GM20000 (cell line): ENCODE data around the gene NUP155.
"Not testable (repeated sequence)": the region's sequence is repeated elsewhere in the genome, so short reads cannot be mapped to it uniquely, and the experiment has no call there.

ENCODE experiments used
- DNase-seq: peaks from one replicate; pipeline ENCODE4 v3.0.0; 2012; ENCODE audit warnings: low spot score
- TF ChIP-seq, protein P1 (sequence below): IDR thresholded peaks from 2 replicates; pipeline ENCODE4 v1.5.1; 2012; ENCODE audit warnings: mild to moderate bottlenecking, control low read depth; ENCODE audit errors: extremely low read depth, missing control alignments

The NUP155 gene

GRCh38 chr5:37370864-37371726 lies at the start of gene NUP155:
NUP155 (minus strand) TSS chr5:37371106; CDS start chr5:37370977, 129 bp downstream.
- TF ChIP-seq, protein P1, sequence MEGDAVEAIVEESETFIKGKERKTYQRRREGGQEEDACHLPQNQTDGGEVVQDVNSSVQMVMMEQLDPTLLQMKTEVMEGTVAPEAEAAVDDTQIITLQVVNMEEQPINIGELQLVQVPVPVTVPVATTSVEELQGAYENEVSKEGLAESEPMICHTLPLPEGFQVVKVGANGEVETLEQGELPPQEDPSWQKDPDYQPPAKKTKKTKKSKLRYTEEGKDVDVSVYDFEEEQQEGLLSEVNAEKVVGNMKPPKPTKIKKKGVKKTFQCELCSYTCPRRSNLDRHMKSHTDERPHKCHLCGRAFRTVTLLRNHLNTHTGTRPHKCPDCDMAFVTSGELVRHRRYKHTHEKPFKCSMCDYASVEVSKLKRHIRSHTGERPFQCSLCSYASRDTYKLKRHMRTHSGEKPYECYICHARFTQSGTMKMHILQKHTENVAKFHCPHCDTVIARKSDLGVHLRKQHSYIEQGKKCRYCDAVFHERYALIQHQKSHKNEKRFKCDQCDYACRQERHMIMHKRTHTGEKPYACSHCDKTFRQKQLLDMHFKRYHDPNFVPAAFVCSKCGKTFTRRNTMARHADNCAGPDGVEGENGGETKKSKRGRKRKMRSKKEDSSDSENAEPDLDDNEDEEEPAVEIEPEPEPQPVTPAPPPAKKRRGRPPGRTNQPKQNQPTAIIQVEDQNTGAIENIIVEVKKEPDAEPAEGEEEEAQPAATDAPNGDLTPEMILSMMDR = no peak
- DNase-seq = peak; percentile 90

- no peak for DNase-seq
- TF ChIP-seq, protein P1 = no peak
These were observed 46.4 kb upstream of the NUP155 start for GRCh38 chr5:37417347-37417746.

- DNase-seq = not testable (repeated sequence)
These were observed 44.5 kb upstream of the NUP155 start for GRCh38 chr5:37415456-37415855.

- TF ChIP-seq, protein P1 = no peak
- peak; percentile 9 for DNase-seq
These were observed 41.6 kb upstream of the NUP155 start for GRCh38 chr5:37412515-37412914.

DNA sequence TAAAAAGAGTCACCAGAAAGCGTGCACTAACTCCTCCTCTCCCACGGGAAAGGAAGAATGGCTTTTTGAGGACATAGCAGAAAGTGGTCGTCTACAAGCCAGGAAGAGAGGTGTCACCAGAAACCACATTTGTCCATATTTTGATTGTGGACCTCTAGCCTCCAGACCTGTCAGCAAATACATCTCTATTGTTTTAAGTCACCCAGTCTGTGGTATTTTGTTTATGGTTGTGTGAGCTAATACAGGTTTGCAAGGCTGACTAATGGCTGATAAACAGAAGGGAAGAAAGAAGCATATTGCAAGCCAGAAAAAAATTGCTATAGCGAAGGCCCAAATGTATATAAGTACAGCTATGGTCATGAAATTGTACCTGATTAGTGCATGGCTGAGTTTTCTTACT lies 29.6 kb upstream of the NUP155 start:
- no peak for DNase-seq
- TF ChIP-seq, protein P1 = no peak

DNA sequence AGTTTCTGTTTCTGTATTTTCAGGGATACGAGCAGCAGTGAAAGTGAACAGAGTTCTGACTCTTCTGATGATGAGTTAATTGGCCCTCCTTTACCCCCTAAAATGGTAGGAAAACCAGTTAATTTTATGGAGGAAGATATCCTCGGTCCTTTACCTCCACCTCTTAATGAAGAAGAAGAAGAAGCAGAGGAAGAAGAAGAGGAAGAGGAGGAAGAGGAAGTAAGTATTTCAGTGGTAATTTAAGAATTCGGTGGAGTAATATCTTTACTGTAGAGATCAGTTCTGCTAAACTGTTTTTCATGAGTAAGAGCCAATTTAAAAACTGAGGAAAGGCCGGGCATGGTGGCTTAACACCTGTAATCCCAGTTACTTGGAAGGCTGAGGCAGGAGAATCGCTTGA lies 25.4 kb upstream of the NUP155 start:
- no peak for DNase-seq
- TF ChIP-seq, protein P1 = no peak

GRCh38 chr5:37391591-37391990 lies 20.7 kb upstream of the NUP155 start:
- DNase-seq = no peak
- TF ChIP-seq, protein P1 = no peak
